Endothelial cell (in vitro differentiated cells): ENCODE measurements around the gene ZNF793. TPM values are rescaled to one million over a fixed set of nuclear protein-coding genes. Genes with fewer than 3 reads are reported as not detected.

Experiments
- DNase-seq: peaks from one replicate; pipeline ENCODE4 v3.0.0; 2021; ENCODE audit warnings: low spot score
- H3K27ac Mint-ChIP-seq: one replicate; pipeline ENCODE4 v1.8.0; 2021; ENCODE audit warnings: mixed read lengths, inconsistent platforms; ENCODE audit not compliant: unreplicated experiment
- H3K27me3 Mint-ChIP-seq: one replicate; pipeline ENCODE4 v1.8.0; 2021; ENCODE audit warnings: mild to moderate bottlenecking, moderate library complexity, mixed read lengths, inconsistent platforms; ENCODE audit not compliant: unreplicated experiment
- H3K36me3 Mint-ChIP-seq: one replicate; pipeline ENCODE4 v1.8.0; 2021; ENCODE audit warnings: mild to moderate bottlenecking, low read depth, mixed read lengths, inconsistent platforms; ENCODE audit not compliant: unreplicated experiment
- H3K4me1 Mint-ChIP-seq: one replicate; pipeline ENCODE4 v1.8.0; 2021; ENCODE audit warnings: mild to moderate bottlenecking, mixed read lengths, inconsistent platforms; ENCODE audit not compliant: unreplicated experiment
- H3K4me3 Mint-ChIP-seq: one replicate; pipeline ENCODE4 v1.8.0; 2021; ENCODE audit warnings: mild to moderate bottlenecking, mixed read lengths, inconsistent platforms; ENCODE audit not compliant: unreplicated experiment
- H3K9me3 Mint-ChIP-seq: one replicate; pipeline ENCODE4 v1.8.0; 2021; ENCODE audit warnings: mixed read lengths, inconsistent platforms; ENCODE audit not compliant: unreplicated experiment
- CTCF ChIP-seq: fragments of 200-600 bp; sonication (generic); IDR thresholded peaks from one replicate; pipeline ENCODE4 v1.5.0; 2021; ENCODE audit warnings: antibody characterized with exemption; ENCODE audit not compliant: unreplicated experiment
- total RNA-seq: library from RNA; stranded (reverse); fragmentation: NEBNext Ultra II Directional; extraction: Animal tissue kit (Norgen Biotek cat#: 25700); gene quantifications from one replicate; pipeline ENCODE4 v1.2.1, GENCODE V29; 2021; ENCODE audit not compliant: unreplicated experiment

Gene ZNF793
- total RNA-seq, 1 donor from 2014 or later: 10.9 TPM

- Mint-ChIP-seq H3K9me3 (peaks cover 39% of the 10 kb centered on the region), H3K27me3 (no peaks in the 10 kb centered on the region), H3K4me1 (no peaks in the 10 kb centered on the region), H3K36me3 (peaks cover 18% of the 10 kb centered on the region), H3K27ac (no peak overlapping the region), H3K4me3 (no peak overlapping the region)
- TF ChIP-seq CTCF: no peak
- no peak for DNase-seq
Observed at GRCh38 chr19:37492213-37492612, 14.5 kb upstream of the ZNF793 start.

- no peaks in the 10 kb centered on the region for H3K9me3 Mint-ChIP-seq
- H3K4me3 Mint-ChIP-seq: no peak overlapping the region
- H3K4me1 Mint-ChIP-seq: no peaks in the 10 kb centered on the region
- DNase-seq: no peak
- no peaks in the 10 kb centered on the region for H3K27me3 Mint-ChIP-seq
- H3K36me3 Mint-ChIP-seq: peaks cover 25% of the 10 kb centered on the region
- no peak overlapping the region for H3K27ac Mint-ChIP-seq
- TF ChIP-seq CTCF: no peak
Observed at GRCh38 chr19:37505958-37506386, 767 bp upstream of the ZNF793 start.

DNA sequence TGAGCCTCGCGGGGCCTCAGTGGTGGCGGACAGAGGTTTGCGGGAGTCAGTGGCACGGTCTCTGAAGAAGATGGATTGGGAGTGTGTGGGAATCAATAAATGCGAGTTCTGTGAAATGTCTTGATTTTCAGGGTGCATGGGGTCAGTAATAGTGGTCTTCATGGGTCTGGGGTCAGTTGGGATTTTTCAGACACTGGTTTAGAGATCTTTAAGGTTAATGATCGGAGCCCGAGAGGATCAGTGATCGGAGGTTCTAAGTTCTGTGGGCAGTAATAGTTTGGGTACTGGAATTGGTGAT, 377 bp downstream of the ZNF793 start:
- Mint-ChIP-seq H3K9me3 (no peaks in the 10 kb centered on the region), H3K36me3 (peaks cover 29% of the 10 kb centered on the region), H3K4me3 (no peak overlapping the region), H3K4me1 (no peaks in the 10 kb centered on the region), H3K27ac (no peak overlapping the region), H3K27me3 (no peaks in the 10 kb centered on the region)
- TF ChIP-seq CTCF: no peak
- DNase-seq: no peak

- TF ChIP-seq CTCF: no peak
- no peak overlapping the region for H3K4me3 Mint-ChIP-seq
- H3K4me1 Mint-ChIP-seq: no peaks in the 10 kb centered on the region
- H3K9me3 Mint-ChIP-seq: no peaks in the 10 kb centered on the region
- no peak overlapping the region for H3K27ac Mint-ChIP-seq
- no peak for DNase-seq
- peaks cover 45% of the 10 kb centered on the region for H3K36me3 Mint-ChIP-seq
- no peaks in the 10 kb centered on the region for H3K27me3 Mint-ChIP-seq
Observed at GRCh38 chr19:37511186-37511585, 4.4 kb downstream of the ZNF793 start.

- no peaks in the 10 kb centered on the region for H3K4me1 Mint-ChIP-seq
- H3K27ac Mint-ChIP-seq: no peak overlapping the region
- DNase-seq: no peak
- no peaks in the 10 kb centered on the region for H3K9me3 Mint-ChIP-seq
- H3K36me3 Mint-ChIP-seq: peaks cover 48% of the 10 kb centered on the region
- no peaks in the 10 kb centered on the region for H3K27me3 Mint-ChIP-seq
- TF ChIP-seq CTCF: no peak
- no peak overlapping the region for H3K4me3 Mint-ChIP-seq
Observed at GRCh38 chr19:37511821-37512220, 5.1 kb downstream of the ZNF793 start.
